ENCODE data around the gene NAV2.

- TF ChIP-seq CTCF (IDR thresholded peaks at IDR 0.05; ENCODE audit: low read length) (no peak), EZH2 (optimal IDR thresholded peaks at IDR 0.05; ENCODE audit: low read depth, low read length) (no peak), EZH2phosphoT487 (IDR thresholded peaks at IDR 0.05; ENCODE audit: low read length) (no peak)
Observed at GRCh38 chr11:19891022-19891421, 178.4 kb downstream of the NAV2 start.
